ENCODE measurements around the gene DPP6.

DPP6 gene

DNA sequence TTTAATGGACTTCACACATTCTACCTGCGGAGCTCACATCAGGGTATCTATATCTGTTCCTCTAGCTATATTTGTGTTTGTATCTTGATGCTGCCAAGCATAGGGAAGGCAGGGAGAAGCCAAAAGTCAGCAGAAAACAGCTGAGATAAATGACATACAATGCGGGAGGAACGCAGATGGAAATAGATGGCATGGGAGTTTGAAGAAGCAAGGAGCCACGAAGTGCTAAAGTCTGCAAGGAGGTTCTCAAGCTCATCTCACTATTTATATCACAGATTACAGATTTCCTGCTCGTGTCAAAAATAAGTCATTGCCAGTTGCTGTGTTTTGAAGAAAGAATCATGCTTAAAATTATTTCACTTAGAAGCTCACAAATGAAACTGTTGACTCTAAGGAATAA, 180.5 kb downstream of the DPP6 start:
- TF ChIP-seq, protein P1, sequence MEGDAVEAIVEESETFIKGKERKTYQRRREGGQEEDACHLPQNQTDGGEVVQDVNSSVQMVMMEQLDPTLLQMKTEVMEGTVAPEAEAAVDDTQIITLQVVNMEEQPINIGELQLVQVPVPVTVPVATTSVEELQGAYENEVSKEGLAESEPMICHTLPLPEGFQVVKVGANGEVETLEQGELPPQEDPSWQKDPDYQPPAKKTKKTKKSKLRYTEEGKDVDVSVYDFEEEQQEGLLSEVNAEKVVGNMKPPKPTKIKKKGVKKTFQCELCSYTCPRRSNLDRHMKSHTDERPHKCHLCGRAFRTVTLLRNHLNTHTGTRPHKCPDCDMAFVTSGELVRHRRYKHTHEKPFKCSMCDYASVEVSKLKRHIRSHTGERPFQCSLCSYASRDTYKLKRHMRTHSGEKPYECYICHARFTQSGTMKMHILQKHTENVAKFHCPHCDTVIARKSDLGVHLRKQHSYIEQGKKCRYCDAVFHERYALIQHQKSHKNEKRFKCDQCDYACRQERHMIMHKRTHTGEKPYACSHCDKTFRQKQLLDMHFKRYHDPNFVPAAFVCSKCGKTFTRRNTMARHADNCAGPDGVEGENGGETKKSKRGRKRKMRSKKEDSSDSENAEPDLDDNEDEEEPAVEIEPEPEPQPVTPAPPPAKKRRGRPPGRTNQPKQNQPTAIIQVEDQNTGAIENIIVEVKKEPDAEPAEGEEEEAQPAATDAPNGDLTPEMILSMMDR (conservative IDR thresholded peaks at IDR 0.05), result no peak
- H3K27ac ChIP-seq, result no peak overlapping the region

DNA sequence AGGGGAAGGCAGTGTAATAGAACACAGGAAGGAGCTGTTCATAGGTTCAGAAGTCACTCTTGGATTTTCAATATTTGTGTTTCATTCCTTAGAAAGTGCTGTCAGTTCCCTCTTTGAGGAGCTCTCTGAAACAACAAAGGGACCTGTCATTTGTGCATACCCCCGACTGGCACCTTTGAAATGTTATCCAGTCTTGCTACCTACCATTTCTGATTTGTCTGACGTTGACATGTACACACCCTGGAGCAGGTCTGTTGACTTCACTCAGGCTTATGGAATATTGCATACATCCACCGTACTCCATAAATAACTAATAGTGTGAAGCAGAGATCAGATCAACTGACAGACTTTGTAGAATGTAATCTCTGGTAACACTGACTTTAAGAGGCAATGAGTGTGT, 189.8 kb downstream of the DPP6 start:
- TF ChIP-seq, protein P1 (conservative IDR thresholded peaks at IDR 0.05), result no peak
- no peak overlapping the region for H3K27ac ChIP-seq

DNA sequence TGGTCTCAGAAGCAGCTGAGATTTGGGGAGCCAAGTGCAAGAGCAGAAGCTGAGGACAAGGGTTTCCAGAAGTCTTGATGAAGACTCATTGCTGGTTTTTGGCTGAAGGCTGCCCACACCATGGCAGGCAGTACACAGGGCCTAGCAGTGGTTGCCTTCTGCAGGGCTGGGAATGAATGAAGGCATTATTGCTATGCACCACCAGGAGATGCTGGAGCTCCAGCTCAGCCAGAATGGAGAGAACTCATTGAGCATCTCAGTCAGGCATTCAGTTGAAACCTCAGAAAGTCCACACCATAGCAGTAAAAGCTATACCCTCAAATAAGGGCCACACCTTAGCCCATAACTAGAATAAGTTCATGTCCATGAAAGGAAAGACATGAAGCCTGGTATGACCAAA, 190.5 kb downstream of the DPP6 start:
- TF ChIP-seq, protein P1 (conservative IDR thresholded peaks at IDR 0.05), result no peak
- H3K27ac ChIP-seq, result no peak overlapping the region

DNA sequence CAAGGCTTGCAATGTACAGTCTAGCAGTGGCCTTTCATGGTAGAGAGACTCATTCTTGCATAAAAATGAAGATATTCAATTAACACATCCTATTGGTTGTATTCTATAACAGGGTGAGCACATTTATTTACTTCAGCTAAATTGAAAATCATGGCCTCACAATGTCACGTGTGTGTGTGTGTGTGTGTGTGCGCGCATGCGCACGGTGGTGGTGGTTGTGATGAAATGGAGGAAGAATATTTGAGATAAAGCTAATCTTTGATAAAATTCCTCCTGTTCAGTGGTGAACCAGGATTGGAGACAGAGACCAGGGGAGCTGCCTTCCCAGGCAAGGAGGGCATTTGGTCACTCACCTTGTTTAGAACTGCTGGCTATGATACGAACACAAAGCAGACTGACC, 199.8 kb downstream of the DPP6 start:
- H3K27ac ChIP-seq, result no peak overlapping the region
- TF ChIP-seq, protein P1 (conservative IDR thresholded peaks at IDR 0.05), result no peak

DNA sequence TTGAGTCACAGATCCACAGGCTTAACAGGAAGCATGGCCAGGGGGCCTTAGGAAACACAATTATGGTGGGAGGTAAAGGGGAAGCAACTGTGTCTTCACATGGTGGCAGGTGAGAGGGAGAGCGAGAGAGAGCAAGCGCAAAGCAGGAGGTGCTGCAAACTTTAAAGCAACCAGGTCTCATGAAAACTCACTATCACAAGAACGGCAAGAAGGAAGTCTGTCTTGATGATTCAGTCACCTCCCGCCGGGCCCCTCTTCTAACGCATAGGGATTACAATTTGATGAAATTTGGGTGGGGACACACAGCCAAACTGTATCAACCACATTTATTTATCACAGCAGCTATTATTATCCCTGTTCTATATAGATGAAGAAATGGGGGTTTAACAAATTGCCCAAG, 201.6 kb downstream of the DPP6 start:
- TF ChIP-seq, protein P1 (conservative IDR thresholded peaks at IDR 0.05), result no peak
- no peak overlapping the region for H3K27ac ChIP-seq

DNA sequence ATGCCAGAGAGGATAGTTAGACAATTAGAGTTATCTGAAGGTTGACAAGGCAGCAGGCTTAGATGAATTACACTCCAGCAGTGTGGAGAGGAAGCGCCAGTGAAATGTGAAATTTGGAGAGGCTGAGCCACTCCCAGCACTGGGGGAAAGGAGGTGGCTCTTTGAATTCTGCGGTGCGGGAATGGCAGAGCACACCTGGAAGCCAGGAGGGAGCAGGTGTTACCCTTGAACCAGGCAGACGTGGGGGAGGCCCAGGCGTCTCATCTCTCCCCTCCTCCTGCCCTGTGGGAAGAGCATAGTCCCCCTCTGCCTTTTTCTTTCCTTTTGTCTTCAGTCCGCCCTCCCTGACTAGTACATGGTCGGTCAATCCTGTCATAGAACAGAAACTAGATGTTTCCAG, 203.1 kb downstream of the DPP6 start:
- TF ChIP-seq, protein P1 (conservative IDR thresholded peaks at IDR 0.05), result no peak
- no peak overlapping the region for H3K27ac ChIP-seq

DNA sequence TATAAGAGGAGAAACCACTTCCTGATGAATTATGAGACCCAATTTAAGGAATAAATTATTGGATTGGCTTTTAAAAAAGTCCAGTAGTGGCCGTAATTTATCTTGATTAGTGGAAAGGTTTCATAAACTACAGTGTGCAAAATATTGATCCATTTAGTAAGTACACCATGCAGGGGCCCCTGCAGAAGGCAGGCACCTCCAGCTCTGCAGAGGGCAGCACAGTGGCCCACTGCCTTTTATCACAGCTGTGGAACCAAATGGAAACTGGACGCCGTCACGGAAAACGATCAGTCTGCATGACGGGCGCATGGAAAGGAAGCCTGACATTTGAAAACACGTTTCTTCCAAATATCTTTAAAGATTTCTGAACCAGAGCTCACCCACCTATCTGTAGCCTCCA, 204.0 kb downstream of the DPP6 start:
- H3K27ac ChIP-seq, result no peak overlapping the region
- TF ChIP-seq, protein P1 (conservative IDR thresholded peaks at IDR 0.05), result no peak

DNA sequence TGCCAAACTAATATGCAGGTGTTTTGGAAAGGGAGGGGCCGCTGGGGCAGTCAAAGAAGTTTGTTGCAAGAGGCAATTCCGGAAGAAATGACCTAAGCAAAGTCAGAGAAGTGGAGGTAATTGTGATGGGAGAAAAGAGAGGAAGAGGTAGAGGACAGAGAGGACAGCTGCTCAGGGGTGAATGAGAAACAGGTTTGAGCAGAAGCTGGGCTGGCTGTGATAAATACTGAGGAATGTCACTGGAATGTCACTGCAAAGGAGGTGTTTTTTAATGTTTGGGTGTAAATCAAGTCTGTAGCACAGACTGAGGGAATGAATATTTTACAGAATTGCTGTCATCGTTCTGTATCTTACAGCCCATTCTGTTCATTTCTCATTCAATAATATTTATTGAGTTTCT, 207.2 kb downstream of the DPP6 start:
- H3K27ac ChIP-seq, result no peak overlapping the region
- TF ChIP-seq, protein P1 (conservative IDR thresholded peaks at IDR 0.05), result no peak

All from VCaP (cell line).